Osteocyte (in vitro differentiated cells): ENCODE data around the gene FBXO46. TPM values are rescaled to one million over a fixed set of nuclear protein-coding genes. Genes with fewer than 3 reads are reported as not detected.

ENCODE experiments used
- DNase-seq: peaks from one replicate; pipeline ENCODE4 v3.0.0; 2021; ENCODE audit warnings: mixed read lengths; ENCODE audit not compliant: unreplicated experiment; ENCODE audit errors: extremely low spot score
- H3K27ac Mint-ChIP-seq: one replicate; pipeline ENCODE4 v1.8.0; 2021; ENCODE audit warnings: mild to moderate bottlenecking, mixed read lengths; ENCODE audit not compliant: unreplicated experiment
- H3K27me3 Mint-ChIP-seq: one replicate; pipeline ENCODE4 v1.8.0; 2021; ENCODE audit warnings: mixed read lengths; ENCODE audit not compliant: unreplicated experiment
- H3K36me3 Mint-ChIP-seq: one replicate; pipeline ENCODE4 v1.8.0; 2021; ENCODE audit warnings: mixed read lengths; ENCODE audit not compliant: unreplicated experiment
- H3K4me1 Mint-ChIP-seq: one replicate; pipeline ENCODE4 v1.8.0; 2021; ENCODE audit warnings: mixed read lengths; ENCODE audit not compliant: unreplicated experiment
- H3K4me3 Mint-ChIP-seq: one replicate; pipeline ENCODE4 v1.8.0; 2021; ENCODE audit warnings: mild to moderate bottlenecking, moderate library complexity, mixed read lengths; ENCODE audit not compliant: unreplicated experiment
- H3K9me3 Mint-ChIP-seq: one replicate; pipeline ENCODE4 v1.8.0; 2021; ENCODE audit warnings: mixed read lengths; ENCODE audit not compliant: unreplicated experiment
- microRNA-seq: library from miRNA; unstranded; fragments of <30 nt; microRNA quantifications from one replicate; pipeline ENCODE4 v1.1.0, GENCODE V29; 2020; ENCODE audit not compliant: unreplicated experiment
- total RNA-seq: library from RNA; stranded (reverse); gene quantifications from 2 replicates; pipeline ENCODE4 v1.2.1, GENCODE V29; 2021
- TF ChIP-seq, protein P1 (sequence below): fragments of 200-600 bp; sonication (generic); IDR thresholded peaks from 2 replicates; pipeline ENCODE4 v1.5.0; 2021; ENCODE audit warnings: antibody characterized with exemption, mild to moderate bottlenecking, moderate library complexity

FBXO46 gene
- total RNA-seq, 1 donor from 2014 or later, result 18.3 TPM

DNA sequence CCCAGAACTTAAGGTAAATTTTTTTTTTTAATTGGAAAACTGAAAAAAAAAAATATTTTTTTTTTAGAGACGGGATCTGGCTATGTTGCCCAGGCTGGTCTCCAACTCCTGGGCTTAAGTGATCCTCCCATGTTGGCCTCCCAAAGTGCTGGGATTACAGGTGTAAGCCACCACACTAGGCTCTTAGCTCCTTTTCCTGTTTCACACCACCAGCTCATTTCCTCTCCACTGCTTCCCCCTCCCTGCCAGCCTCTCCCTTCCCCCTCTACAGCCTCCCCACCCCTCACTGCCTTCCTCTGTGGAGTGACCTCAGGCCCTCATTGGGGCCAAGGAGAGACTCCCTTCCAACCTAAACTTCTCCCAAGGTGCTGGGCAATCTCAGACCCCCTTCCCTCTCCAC is 66.9 kb downstream of the FBXO46 start:
- no peak for DNase-seq
- no peak overlapping the region for H3K4me3 Mint-ChIP-seq
- H3K4me1 Mint-ChIP-seq, result peaks cover 11% of the 10 kb centered on the region
- H3K9me3 Mint-ChIP-seq, result no peaks in the 10 kb centered on the region
- TF ChIP-seq, protein P1, sequence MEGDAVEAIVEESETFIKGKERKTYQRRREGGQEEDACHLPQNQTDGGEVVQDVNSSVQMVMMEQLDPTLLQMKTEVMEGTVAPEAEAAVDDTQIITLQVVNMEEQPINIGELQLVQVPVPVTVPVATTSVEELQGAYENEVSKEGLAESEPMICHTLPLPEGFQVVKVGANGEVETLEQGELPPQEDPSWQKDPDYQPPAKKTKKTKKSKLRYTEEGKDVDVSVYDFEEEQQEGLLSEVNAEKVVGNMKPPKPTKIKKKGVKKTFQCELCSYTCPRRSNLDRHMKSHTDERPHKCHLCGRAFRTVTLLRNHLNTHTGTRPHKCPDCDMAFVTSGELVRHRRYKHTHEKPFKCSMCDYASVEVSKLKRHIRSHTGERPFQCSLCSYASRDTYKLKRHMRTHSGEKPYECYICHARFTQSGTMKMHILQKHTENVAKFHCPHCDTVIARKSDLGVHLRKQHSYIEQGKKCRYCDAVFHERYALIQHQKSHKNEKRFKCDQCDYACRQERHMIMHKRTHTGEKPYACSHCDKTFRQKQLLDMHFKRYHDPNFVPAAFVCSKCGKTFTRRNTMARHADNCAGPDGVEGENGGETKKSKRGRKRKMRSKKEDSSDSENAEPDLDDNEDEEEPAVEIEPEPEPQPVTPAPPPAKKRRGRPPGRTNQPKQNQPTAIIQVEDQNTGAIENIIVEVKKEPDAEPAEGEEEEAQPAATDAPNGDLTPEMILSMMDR, result no peak
- peaks cover 25% of the 10 kb centered on the region for H3K27me3 Mint-ChIP-seq
- no peaks in the 10 kb centered on the region for H3K36me3 Mint-ChIP-seq
- H3K27ac Mint-ChIP-seq, result no peak overlapping the region

DNA sequence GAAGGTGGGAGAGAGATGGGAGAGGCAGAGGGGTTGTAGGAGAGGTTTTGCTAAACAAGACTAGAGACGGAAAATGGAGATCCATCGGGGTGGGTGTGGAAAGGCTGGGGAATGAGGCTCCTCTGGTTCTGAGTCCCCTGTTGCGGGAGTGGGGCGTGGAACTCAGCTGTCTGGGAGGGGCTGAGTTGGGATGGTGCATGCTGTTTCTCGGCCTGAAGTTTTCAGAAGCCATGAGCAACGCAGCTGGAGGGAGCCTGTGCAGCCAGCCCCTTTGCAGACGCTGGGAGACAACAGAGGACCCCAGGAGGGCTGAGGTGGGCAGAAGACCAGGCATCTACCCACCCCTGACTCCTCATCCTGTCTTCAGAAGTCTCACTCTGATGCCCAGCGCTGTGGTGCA is 70.1 kb downstream of the FBXO46 start:
- peaks cover 22% of the 10 kb centered on the region for H3K27me3 Mint-ChIP-seq
- H3K36me3 Mint-ChIP-seq, result no peaks in the 10 kb centered on the region
- no peak overlapping the region for H3K4me3 Mint-ChIP-seq

More for the DNA sequence above, 70.1 kb downstream of the FBXO46 start:
- H3K9me3 Mint-ChIP-seq, result no peaks in the 10 kb centered on the region
- TF ChIP-seq, protein P1, result no peak
- no peak overlapping the region for H3K27ac Mint-ChIP-seq
- H3K4me1 Mint-ChIP-seq, result peaks cover 3% of the 10 kb centered on the region
- no peak for DNase-seq

Small RNAs within 50 kb of the gene (microRNA-seq; reads per million reads assigned to microRNA genes)
- gene MIR642A, result not detected
- gene MIR642B, result not detected

Other genes with a start within 250 kb of the FBXO46 start
- gene RTN2, start 233.8 kb downstream of the FBXO46 start, total RNA-seq, result 15.6 and 15.8 TPM in 2 replicates
- gene PPM1N, start 232.5 kb downstream of the FBXO46 start, total RNA-seq, result 0.29 and 0.62 TPM in 2 replicates
- 61.9 and 68.9 TPM in 2 replicates for gene VASP, start 223.4 kb downstream of the FBXO46 start, total RNA-seq
- gene OPA3, start 146.1 kb downstream of the FBXO46 start, total RNA-seq, result 16.8 and 18.0 TPM in 2 replicates
- gene GPR4, start 128.7 kb downstream of the FBXO46 start, total RNA-seq, result not detected in 2 replicates
- gene EML2, start 91.5 kb downstream of the FBXO46 start, total RNA-seq, result 27.1 and 28.6 TPM in 2 replicates
- gene GIPR, start 62.7 kb downstream of the FBXO46 start, total RNA-seq, result 0.81 and 1.3 TPM in 2 replicates
- gene SNRPD2, start 38.9 kb downstream of the FBXO46 start, total RNA-seq, result 366 and 397 TPM in 2 replicates
- 14.0 TPM in 2 replicates for gene QPCTL, start 38.2 kb downstream of the FBXO46 start, total RNA-seq
- not detected in 2 replicates for gene MEIOSIN, start 2.5 kb upstream of the FBXO46 start, total RNA-seq
- gene SIX5, start 38.4 kb upstream of the FBXO46 start, total RNA-seq, result 34.2 and 35.4 TPM in 2 replicates
- 76.6 and 86.9 TPM in 2 replicates for gene DMPK, start 51.6 kb upstream of the FBXO46 start, total RNA-seq
- 79.2 and 91.0 TPM in 2 replicates for gene DMWD, start 61.9 kb upstream of the FBXO46 start, total RNA-seq
- 0.30 and 0.42 TPM in 2 replicates for gene RSPH6A, start 84.4 kb upstream of the FBXO46 start, total RNA-seq
- 67.2 and 72.1 TPM in 2 replicates for gene SYMPK, start 132.3 kb upstream of the FBXO46 start, total RNA-seq
- gene FOXA3, start 133.4 kb upstream of the FBXO46 start, total RNA-seq, result not detected in 2 replicates
- gene IRF2BP1, start 155.2 kb upstream of the FBXO46 start, total RNA-seq, result 29.4 and 30.9 TPM in 2 replicates
- gene MYPOP, start 171.7 kb upstream of the FBXO46 start, total RNA-seq, result 9.9 and 10.4 TPM in 2 replicates
- gene NANOS2, start 183.9 kb upstream of the FBXO46 start, total RNA-seq, result not detected in 2 replicates
- gene NOVA2, start 243.0 kb upstream of the FBXO46 start, total RNA-seq, result not detected in 2 replicates